ENCODE data around the gene MAOA.
A peak's percentile ranks its signal among the peaks of the same experiment; 100 is the strongest.
"Not testable (repeated sequence)": the region's sequence is repeated elsewhere in the genome, so short reads cannot be mapped to it uniquely, and the experiment has no call there.

The MAOA gene

DNA sequence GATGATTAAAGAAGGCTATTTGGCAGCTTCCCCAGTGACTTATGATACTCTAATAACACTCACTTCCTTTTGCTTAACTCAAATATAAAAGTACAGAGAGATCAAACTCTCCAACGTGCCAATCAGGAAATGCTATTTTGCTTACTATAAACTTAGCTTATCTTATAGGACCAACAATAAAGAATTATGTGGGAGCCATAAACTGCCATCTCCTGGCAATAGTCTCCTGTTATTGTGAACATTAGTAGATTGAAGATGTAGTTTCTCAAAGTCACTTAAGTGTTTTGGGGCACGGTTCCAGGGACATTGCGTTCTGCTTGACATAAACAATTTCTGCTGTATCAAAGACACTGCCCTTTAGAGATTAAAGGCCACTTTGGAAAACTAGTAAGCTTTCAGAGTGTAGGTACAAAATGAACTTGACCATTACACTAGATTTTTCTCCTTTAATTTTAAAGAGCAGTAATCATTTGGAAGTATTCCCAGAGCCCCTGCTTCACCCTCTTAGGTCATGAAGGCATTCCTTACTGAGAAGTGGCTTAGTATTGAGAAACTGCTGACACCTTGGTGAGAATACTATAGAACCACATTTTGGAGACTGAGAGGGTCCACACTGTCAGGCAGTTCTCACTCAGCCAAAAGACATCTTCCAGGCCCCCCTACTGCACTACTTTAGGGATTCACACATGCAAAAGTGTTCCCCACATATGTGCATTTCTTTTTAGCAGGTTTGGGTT lies 51.9 kb downstream of the MAOA start:
- no peak for DNase-seq (ENCODE audit: low read depth, low spot score)
- H3K27ac ChIP-seq, result peak overlapping the region; percentile 56

- no peak for DNase-seq (ENCODE audit: low read depth, low spot score)
Observed at GRCh38 chrX:43716144-43716543, 60.0 kb downstream of the MAOA start.

DNA sequence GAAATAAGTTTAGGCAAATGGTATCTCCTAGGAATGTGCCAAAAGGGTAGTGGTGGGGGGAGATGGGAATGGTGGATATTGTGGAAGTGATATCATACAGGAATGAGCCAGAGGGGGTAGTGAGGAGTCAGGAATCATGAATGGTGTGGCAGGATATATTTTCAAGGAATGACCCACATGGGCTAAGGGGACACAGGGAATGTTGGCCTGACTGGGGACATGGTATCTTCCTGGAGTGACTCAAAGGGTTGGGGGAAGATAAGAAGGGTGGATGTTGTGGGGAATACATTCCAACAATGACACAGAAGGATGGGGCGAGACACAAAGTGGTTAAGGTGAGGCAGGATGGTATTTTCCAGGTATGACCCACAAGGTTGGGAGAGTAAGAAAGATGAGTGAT lies 60.6 kb downstream of the MAOA start:
- peak overlapping the region; percentile 89 for H3K27ac ChIP-seq
- peak; percentile 2 for DNase-seq (ENCODE audit: low read depth, low spot score)

More at GRCh38 chrX:43716144-43716543, 60.0 kb downstream of the MAOA start:
- H3K27ac ChIP-seq, result peak overlapping the region; percentile 89

GRCh38 chrX:43717161-43717560 lies 61.1 kb downstream of the MAOA start:
- H3K27ac ChIP-seq, result peak overlapping the region; percentile 89
- peak; percentile 2 for DNase-seq (ENCODE audit: low read depth, low spot score)

GRCh38 chrX:43718081-43718480 lies 62.0 kb downstream of the MAOA start:
- peak overlapping the region; percentile 89 for H3K27ac ChIP-seq
- DNase-seq (ENCODE audit: low read depth, low spot score), result no peak

- peak overlapping the region; percentile 89 for H3K27ac ChIP-seq
- DNase-seq (ENCODE audit: low read depth, low spot score), result no peak
Observed at GRCh38 chrX:43718546-43718945, 62.4 kb downstream of the MAOA start.

GRCh38 chrX:43718956-43719355 lies 62.9 kb downstream of the MAOA start:
- peak overlapping the region; percentile 89 for H3K27ac ChIP-seq
- no peak for DNase-seq (ENCODE audit: low read depth, low spot score)

- DNase-seq (ENCODE audit: low read depth, low spot score), result no peak
Observed at GRCh38 chrX:43720082-43720481, 64.0 kb downstream of the MAOA start.

GRCh38 chrX:43720961-43721360 lies 64.9 kb downstream of the MAOA start:
- DNase-seq (ENCODE audit: low read depth, low spot score), result no peak
- no peak overlapping the region for H3K27ac ChIP-seq

More at GRCh38 chrX:43720082-43720481, 64.0 kb downstream of the MAOA start:
- H3K27ac ChIP-seq, result no peak overlapping the region

DNA sequence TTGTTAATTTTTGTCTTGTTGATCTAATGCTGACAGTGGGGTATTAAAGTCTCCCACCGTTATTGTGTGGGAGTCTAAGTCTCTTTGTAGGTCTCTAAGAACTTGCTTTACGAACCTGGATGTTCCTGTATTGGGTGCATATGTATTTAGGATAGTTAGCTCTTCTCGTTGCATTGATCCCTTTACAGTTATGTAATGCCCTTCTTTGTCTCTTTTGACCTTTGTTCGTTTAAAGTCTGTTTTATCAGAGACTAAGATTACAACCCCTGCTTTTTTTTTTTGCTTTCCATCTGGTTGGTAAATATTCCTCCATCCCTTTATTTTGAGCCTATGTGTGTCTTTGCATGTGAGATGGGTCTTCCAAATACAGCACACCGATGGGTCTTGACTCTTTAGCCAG lies 69.1 kb downstream of the MAOA start:
- not testable (repeated sequence) for H3K27ac ChIP-seq; DNase-seq (ENCODE audit: low read depth, low spot score)

DNA sequence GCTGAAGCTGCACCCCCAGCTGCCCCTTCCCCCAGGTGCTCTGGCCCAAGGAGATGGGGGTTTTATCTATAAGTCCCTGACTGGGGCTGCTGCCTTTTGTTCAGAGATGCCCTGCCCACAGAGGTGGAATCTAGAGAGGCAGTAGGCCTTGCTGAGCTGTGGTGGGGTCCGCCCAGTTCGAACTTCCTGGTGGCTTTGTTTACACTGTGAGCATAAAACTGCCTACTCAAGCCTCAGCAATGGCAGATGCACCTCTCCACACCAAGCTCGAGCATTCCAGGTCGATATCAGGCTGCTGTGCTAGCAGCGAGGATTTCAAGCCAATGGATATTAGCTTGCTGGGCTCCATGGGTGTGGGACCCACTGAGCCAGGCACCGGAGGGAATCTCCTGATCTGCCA lies 71.2 kb downstream of the MAOA start:
- H3K27ac ChIP-seq; DNase-seq (ENCODE audit: low read depth, low spot score): not testable (repeated sequence)

- no peak for DNase-seq (ENCODE audit: low read depth, low spot score)
- no peak overlapping the region for H3K27ac ChIP-seq
Observed at GRCh38 chrX:43728002-43728401, 71.9 kb downstream of the MAOA start.

DNA sequence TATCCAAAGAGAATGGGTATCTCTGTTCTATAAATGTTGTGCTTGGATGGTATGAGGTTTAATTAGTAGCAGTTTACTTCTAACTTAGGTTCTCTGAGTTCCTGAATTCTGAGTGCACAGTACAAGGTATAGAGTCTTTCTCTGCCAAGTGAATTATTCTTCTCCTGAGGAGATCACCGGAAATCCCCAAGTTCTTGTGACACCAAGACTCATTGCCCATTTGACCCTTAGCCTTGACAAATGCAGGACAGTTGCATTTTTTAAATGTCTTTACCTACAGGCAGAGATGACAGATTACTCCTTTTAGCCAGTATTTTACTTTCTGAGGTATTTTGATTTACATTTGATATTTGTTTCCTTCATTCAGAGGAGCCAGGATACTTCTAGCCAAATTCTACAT lies 72.9 kb downstream of the MAOA start:
- H3K27ac ChIP-seq, result no peak overlapping the region
- DNase-seq (ENCODE audit: low read depth, low spot score), result no peak

- no peak overlapping the region for H3K27ac ChIP-seq
- no peak for DNase-seq (ENCODE audit: low read depth, low spot score)
Observed at GRCh38 chrX:43731086-43731485, 75.0 kb downstream of the MAOA start.

- no peak for DNase-seq (ENCODE audit: low read depth, low spot score)
Observed at GRCh38 chrX:43733699-43734098, 77.6 kb downstream of the MAOA start.

GRCh38 chrX:43734444-43734843 lies 78.3 kb downstream of the MAOA start:
- no peak overlapping the region for H3K27ac ChIP-seq
- DNase-seq (ENCODE audit: low read depth, low spot score), result no peak

More at GRCh38 chrX:43733699-43734098, 77.6 kb downstream of the MAOA start:
- no peak overlapping the region for H3K27ac ChIP-seq

- DNase-seq (ENCODE audit: low read depth, low spot score), result no peak
- no peak overlapping the region for H3K27ac ChIP-seq
Observed at GRCh38 chrX:43735534-43735933, 79.4 kb downstream of the MAOA start.

GRCh38 chrX:43735957-43736356 lies 79.9 kb downstream of the MAOA start:
- H3K27ac ChIP-seq, result no peak overlapping the region
- DNase-seq (ENCODE audit: low read depth, low spot score), result no peak

DNA sequence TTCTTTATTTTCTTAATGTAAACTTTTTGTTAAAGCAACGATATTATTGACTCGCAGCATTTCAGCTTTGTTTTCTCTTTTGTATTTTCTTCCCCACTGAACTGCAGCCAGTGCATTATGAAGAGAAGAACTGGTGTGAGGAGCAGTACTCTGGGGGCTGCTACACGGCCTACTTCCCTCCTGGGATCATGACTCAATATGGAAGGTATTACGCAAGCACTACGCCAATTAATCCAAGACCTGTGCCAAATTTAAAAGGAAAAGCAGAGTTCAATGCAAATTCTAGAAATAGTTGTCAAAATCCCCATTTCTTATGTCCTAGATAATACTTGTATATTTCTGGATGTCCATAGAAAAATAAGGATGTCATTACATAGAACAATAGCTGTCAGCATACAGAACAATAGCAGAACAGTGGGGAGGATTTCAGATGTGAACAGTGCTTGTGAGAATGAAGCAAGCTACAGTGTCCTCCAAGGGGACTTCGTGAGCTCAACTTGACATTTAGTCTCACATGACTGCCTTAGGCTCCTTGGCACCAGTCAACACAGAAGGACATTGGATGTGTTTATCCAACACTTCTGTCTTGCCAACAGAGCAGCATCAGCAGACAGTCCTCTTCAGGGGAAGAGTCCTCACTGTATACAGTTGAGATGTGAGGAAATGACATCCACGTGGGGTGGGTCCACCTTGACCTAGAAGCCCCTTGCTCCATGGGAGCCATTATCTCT lies 85.9 kb downstream of the MAOA start:
- DNase-seq (ENCODE audit: low read depth, low spot score), result no peak

GRCh38 chrX:43743100-43743822 lies 87.2 kb downstream of the MAOA start:
- H3K27ac ChIP-seq, result no peak overlapping the region
- no peak for DNase-seq (ENCODE audit: low read depth, low spot score)

More for the DNA sequence above, 85.9 kb downstream of the MAOA start:
- H3K27ac ChIP-seq, result no peak overlapping the region

- no peak overlapping the region for H3K27ac ChIP-seq
- DNase-seq (ENCODE audit: low read depth, low spot score), result no peak
Observed at GRCh38 chrX:43744284-43744683, 88.2 kb downstream of the MAOA start.
